OCI-LY1 (cell line): ENCODE measurements around the gene ACAA2.

Experiments used
- CTCF ChIP-seq: fragments of 200-600 bp; sonication (generic), shearing (Covaris generic); IDR thresholded peaks from 2 replicates; pipeline ENCODE4 v1.5.1; 2017; ENCODE audit warnings: mild to moderate bottlenecking, antibody characterized with exemption, low read length, moderate library complexity, mixed read lengths
- EZH2 ChIP-seq: fragments of 200-600 bp; sonication (generic), shearing (Covaris generic); IDR thresholded peaks from 2 replicates; pipeline ENCODE4 v1.8.0; 2017; ENCODE audit warnings: borderline replicate concordance, mixed run types, mild to moderate bottlenecking, antibody characterized with exemption, low read length, moderate library complexity, mixed read lengths

- no peak for TF ChIP-seq CTCF
- no peak for TF ChIP-seq EZH2
These were observed 49.3 kb downstream of the ACAA2 start for GRCh38 chr18:49764032-49764431.
